GM19438 (cell line): Measurements from ENCODE around the gene FANCG.

ENCODE experiments used
- ATAC-seq: cut with Tn5 transposase; IDR thresholded peaks from one replicate; pipeline ENCODE4 v1.9.1; 2021; ENCODE audit warnings: low read depth; ENCODE audit not compliant: unreplicated experiment

FANCG gene

DNA sequence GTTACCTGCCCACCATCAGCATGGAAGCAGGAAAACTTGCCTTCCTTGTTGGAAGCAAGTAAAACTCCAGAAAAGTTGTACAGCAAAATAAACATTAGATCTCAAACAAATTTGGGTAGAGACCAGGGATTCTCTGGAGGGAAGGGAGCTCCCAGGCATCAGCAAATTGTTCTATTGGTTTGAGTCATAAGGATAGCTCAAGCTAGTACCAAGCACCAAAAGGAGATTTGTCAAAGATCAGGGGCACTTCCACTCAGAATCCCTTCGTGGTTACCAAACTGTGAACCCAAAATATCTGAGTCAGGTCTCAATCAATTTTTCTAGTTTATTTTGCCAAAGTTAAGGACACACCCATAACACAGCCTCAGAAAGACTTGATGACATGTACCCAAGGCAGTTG is 52.4 kb downstream of the FANCG start:
- no peak for ATAC-seq

DNA sequence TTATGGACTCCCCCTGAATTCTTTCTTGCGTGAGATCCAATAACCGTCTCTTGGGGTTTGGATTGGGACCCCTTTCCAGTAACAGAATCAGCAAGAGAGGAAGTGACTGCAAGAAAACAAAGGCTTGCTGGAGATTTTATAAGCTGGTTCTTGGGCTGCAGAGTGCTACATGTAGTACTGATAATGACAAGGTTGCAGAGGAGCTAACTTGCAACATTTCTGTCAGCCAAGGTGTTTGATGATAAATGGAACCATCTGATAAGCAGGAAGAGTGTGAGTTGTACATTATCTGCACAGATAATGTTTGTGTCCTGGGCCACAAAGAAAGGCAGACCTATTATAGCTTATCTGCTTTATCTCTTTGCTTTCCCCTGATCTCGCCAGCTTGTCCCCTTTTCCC is 53.1 kb downstream of the FANCG start:
- no peak for ATAC-seq
